A673 (cell line): ENCODE data around the gene JKAMP. TPM values are rescaled to one million over a fixed set of nuclear protein-coding genes. Genes with fewer than 3 reads are reported as not detected.

Experiments used
- BruUV-seq: library from RNA; stranded (reverse); fragments of 400-500 nt; replicated peaks from 2 replicates; lab custom pipeline; 2021; lab: Mats Ljungman, UMichigan
- CTCF ChIA-PET: fragments of 300-600 bp; sonication (Branson Sonifier 250); formaldehyde crosslinking; loops from one replicate; lab custom pipeline; 2022; ENCODE audit warnings: antibody characterized with exemption; lab: Charles Lee
- POLR2A ChIA-PET: fragments of 300-600 bp; sonication (Branson Sonifier 250); formaldehyde crosslinking; loops from one replicate; lab custom pipeline; 2022; ENCODE audit warnings: antibody characterized with exemption; ENCODE audit not compliant: low non-redundant PET; lab: Charles Lee
- DNase-seq: peaks from one replicate; pipeline ENCODE4 v3.0.0-alpha.2; 2015; ENCODE audit warnings: low spot score
- H3K27ac ChIP-seq: fragments of 200-600 bp; sonication (generic); 2 replicates; pipeline ENCODE4 v1.5.1; 2016; ENCODE audit warnings: mixed run types, low read depth, mild to moderate bottlenecking, mixed read lengths, antibody characterized with exemption, low read length; ENCODE audit not compliant: poor library complexity, severe bottlenecking
- H3K27me3 ChIP-seq: fragments of 200-600 bp; sonication (generic); replicated peaks from 2 replicates; pipeline ENCODE4 v1.6.1; 2017; ENCODE audit warnings: mixed run types, low read depth, mild to moderate bottlenecking, mixed read lengths, antibody characterized with exemption, low read length; ENCODE audit not compliant: insufficient read depth, poor library complexity
- H3K36me3 ChIP-seq: fragments of 200-600 bp; sonication (generic); 2 replicates; pipeline ENCODE4 v1.6.1; 2016; ENCODE audit warnings: mixed run types, mild to moderate bottlenecking, mixed read lengths, antibody characterized with exemption, low read length; ENCODE audit not compliant: insufficient read depth, poor library complexity, severe bottlenecking
- H3K4me1 ChIP-seq: fragments of 200-600 bp; sonication (generic); 2 replicates; pipeline ENCODE4 v1.6.1; 2017; ENCODE audit warnings: mixed run types, mild to moderate bottlenecking, mixed read lengths, antibody characterized with exemption, low read length; ENCODE audit not compliant: insufficient read depth, poor library complexity, severe bottlenecking
- H3K4me3 ChIP-seq: fragments of 200-600 bp; sonication (generic); 2 replicates; pipeline ENCODE4 v1.5.1; 2016; ENCODE audit warnings: low read depth, mixed run types, mild to moderate bottlenecking, mixed read lengths, low read length; ENCODE audit not compliant: poor library complexity, severe bottlenecking
- H3K9me3 ChIP-seq: fragments of 200-600 bp; sonication (generic); 2 replicates; pipeline ENCODE4 v1.6.1; 2016; ENCODE audit warnings: mixed run types, low read depth, mild to moderate bottlenecking, mixed read lengths, antibody characterized with exemption, low read length; ENCODE audit not compliant: poor library complexity, severe bottlenecking
- EZH2 ChIP-seq: fragments of 200-600 bp; sonication (generic); IDR thresholded peaks from 2 replicates; pipeline ENCODE4 v1.6.1; 2017; ENCODE audit warnings: borderline replicate concordance, low read depth, mild to moderate bottlenecking, mixed read lengths, antibody characterized with exemption, low read length; ENCODE audit not compliant: poor library complexity, severe bottlenecking
- intact Hi-C: fragments of 100-400 bp; cut with micrococcal nuclease; formaldehyde crosslinking; loops from one replicate; pipeline ENCODE4 v1.10.0; 2022; ENCODE audit not compliant: unreplicated experiment
- total RNA-seq: library from RNA; stranded (reverse); gene quantifications from 2 replicates; pipeline ENCODE4 v1.2.3, GENCODE V29; 2021
- TF ChIP-seq, protein P1 (sequence below): fragments of 300-800, 200-600 bp; sonication (generic); conservative IDR thresholded peaks from 2 replicates; pipeline ENCODE4 v1.5.1; 2017; ENCODE audit warnings: low read depth, mild to moderate bottlenecking, antibody characterized with exemption, low read length, moderate library complexity, mixed read lengths

The JKAMP gene
- total RNA-seq, 1 experiment from 2014 or later: 51.6 TPM

DNA sequence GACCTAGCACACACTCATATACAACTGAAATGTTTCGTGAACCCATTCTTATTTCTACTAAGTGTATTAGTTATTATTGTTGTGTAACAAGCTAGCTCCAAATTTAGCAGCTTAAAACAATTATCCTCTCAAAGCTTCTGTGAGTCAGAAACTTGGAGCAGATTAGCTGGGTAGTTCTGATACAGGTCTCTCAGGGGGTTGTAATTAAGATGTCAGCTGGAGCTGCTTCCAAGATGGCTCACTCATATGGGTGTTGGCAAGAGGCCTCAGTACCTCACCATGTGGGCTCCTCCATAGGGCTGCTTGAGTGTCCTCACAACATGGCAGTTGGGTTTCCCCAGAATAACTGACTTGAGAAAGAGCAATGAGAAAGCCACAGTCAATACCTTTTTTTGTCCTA lies 28.9 kb upstream of the JKAMP start:
- ChIA-PET CTCF (no interaction called here), POLR2A (no interaction called here)
- no peak for TF ChIP-seq EZH2
- TF ChIP-seq, protein P1, sequence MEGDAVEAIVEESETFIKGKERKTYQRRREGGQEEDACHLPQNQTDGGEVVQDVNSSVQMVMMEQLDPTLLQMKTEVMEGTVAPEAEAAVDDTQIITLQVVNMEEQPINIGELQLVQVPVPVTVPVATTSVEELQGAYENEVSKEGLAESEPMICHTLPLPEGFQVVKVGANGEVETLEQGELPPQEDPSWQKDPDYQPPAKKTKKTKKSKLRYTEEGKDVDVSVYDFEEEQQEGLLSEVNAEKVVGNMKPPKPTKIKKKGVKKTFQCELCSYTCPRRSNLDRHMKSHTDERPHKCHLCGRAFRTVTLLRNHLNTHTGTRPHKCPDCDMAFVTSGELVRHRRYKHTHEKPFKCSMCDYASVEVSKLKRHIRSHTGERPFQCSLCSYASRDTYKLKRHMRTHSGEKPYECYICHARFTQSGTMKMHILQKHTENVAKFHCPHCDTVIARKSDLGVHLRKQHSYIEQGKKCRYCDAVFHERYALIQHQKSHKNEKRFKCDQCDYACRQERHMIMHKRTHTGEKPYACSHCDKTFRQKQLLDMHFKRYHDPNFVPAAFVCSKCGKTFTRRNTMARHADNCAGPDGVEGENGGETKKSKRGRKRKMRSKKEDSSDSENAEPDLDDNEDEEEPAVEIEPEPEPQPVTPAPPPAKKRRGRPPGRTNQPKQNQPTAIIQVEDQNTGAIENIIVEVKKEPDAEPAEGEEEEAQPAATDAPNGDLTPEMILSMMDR: no peak
- intact Hi-C loops: loop anchor here (10.0 kb wide), 1 partner anchor 941 kb away; no protein-coding TSS in a partner anchor
- H3K27me3 ChIP-seq: no peaks in the 10 kb centered on the region
- no peak overlapping the region for H3K27ac ChIP-seq
- no peaks in the 10 kb centered on the region for H3K9me3 ChIP-seq
- no peaks in the 10 kb centered on the region for H3K36me3 ChIP-seq
- BruUV-seq: no TSS peak
- no peaks in the 10 kb centered on the region for H3K4me1 ChIP-seq
- no peak overlapping the region for H3K4me3 ChIP-seq
- peak; percentile 4 for DNase-seq

DNA sequence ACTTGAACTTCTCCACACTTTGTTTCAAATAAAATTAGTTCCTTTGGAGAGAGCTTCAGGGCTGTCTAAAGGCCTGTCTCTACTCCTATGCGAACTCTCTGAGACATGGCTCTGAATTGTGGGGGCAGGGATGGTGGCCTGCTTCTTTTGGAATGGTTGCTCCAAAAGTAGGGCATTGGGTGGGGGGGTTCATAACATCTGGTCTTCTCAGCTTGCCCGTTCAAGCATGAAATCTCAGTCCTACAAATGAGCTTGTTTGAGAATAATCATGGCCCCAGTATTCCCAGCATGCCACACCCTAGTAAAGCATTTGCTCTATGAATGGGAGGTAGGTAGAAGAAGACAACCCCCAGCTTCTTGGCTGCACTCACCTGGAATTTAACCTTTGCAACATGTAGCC lies 25.8 kb upstream of the JKAMP start:
- H3K9me3 ChIP-seq: no peaks in the 10 kb centered on the region
- no peaks in the 10 kb centered on the region for H3K27me3 ChIP-seq
- no TSS peak for BruUV-seq
- TF ChIP-seq EZH2: no peak
- TF ChIP-seq, protein P1: no peak
- no peak overlapping the region for H3K4me3 ChIP-seq
- no peaks in the 10 kb centered on the region for H3K36me3 ChIP-seq
- no peak for DNase-seq
- intact Hi-C loops: loop anchor here (10.0 kb wide), 1 partner anchor 944 kb away; no protein-coding TSS in a partner anchor
- no peaks in the 10 kb centered on the region for H3K4me1 ChIP-seq
- POLR2A ChIA-PET: no interaction called here
- H3K27ac ChIP-seq: no peak overlapping the region
- CTCF ChIA-PET: no interaction called here

DNA sequence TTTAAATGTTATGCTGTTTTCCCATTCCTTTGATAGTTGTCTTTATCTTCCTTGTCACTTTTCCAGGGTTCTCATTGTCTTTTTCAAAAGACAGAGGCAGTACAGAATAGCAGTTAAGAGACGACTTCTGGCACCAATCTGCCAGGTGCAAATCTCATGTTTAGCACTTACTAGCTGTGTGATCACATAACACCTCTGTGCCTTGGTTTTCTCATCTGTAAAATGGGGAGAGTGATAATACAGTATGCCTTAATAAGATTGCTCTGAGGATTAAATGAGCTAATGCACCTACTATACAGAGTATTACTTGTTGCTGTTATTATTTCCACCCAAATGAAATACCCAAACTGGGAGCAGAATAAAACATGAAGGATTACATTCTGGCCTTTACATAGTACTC lies 23.9 kb upstream of the JKAMP start:
- Histone ChIP-seq H3K27me3 (no peaks in the 10 kb centered on the region), H3K27ac (no peak overlapping the region), H3K4me1 (peaks cover 7% of the 10 kb centered on the region), H3K9me3 (no peaks in the 10 kb centered on the region), H3K36me3 (no peaks in the 10 kb centered on the region), H3K4me3 (no peak overlapping the region)
- POLR2A ChIA-PET: no interaction called here
- no peak for DNase-seq
- BruUV-seq: no TSS peak
- TF ChIP-seq EZH2: no peak
- TF ChIP-seq, protein P1: no peak
- CTCF ChIA-PET: no interaction called here
- intact Hi-C loops: no loop called here
